ENCODE data around the gene SRBD1.
A peak's percentile ranks its signal among the peaks of the same experiment; 100 is the strongest.

SRBD1 gene

GRCh38 chr2:45611020-45611859 lies at the start of gene SRBD1:
SRBD1 (minus strand) TSS chr2:45611267; CDS start chr2:45605441, 5,826 bp downstream.
- peak; percentile 81 to 90 for DNase-seq

- no peak for DNase-seq
Measured at GRCh38 chr2:45654250-45654649, 43.2 kb upstream of the SRBD1 start.

GRCh38 chr2:45653122-45653913 lies 42.3 kb upstream of the SRBD1 start:
- no peak for DNase-seq

GRCh38 chr2:45652090-45653031 lies 41.3 kb upstream of the SRBD1 start:
- DNase-seq, result no peak

- no peak for DNase-seq
Measured at GRCh38 chr2:45651415-45652089, 40.5 kb upstream of the SRBD1 start, which contains the start of gene PRKCE. PRKCE (plus strand) TSS chr2:45651675.

- peak; percentile 74 to 76 for DNase-seq
Measured at GRCh38 chr2:45650851-45651414, 39.9 kb upstream of the SRBD1 start.

GRCh38 chr2:45649858-45650811 lies 39.1 kb upstream of the SRBD1 start:
- no peak for DNase-seq

- no peak for DNase-seq
Measured at GRCh38 chr2:45649462-45649857, 38.4 kb upstream of the SRBD1 start.

GRCh38 chr2:45648636-45649035 lies 37.6 kb upstream of the SRBD1 start:
- no peak for DNase-seq

GRCh38 chr2:45647986-45648520 lies 37.0 kb upstream of the SRBD1 start:
- no peak for DNase-seq

GRCh38 chr2:45647356-45647755 lies 36.3 kb upstream of the SRBD1 start:
- no peak for DNase-seq

GRCh38 chr2:45646289-45646688 lies 35.2 kb upstream of the SRBD1 start:
- DNase-seq, result no peak

- peak; percentile 54 to 75 for DNase-seq
Measured at GRCh38 chr2:45643543-45644542, 32.8 kb upstream of the SRBD1 start.

GRCh38 chr2:45643095-45643494 lies 32.0 kb upstream of the SRBD1 start:
- no peak for DNase-seq

GRCh38 chr2:45640576-45640975 lies 29.5 kb upstream of the SRBD1 start:
- no peak for DNase-seq

- no peak for DNase-seq
Measured at GRCh38 chr2:45637440-45637839, 26.4 kb upstream of the SRBD1 start.

- DNase-seq, result no peak
Measured at GRCh38 chr2:45636008-45636407, 24.9 kb upstream of the SRBD1 start.

- no peak for DNase-seq
Measured at GRCh38 chr2:45634223-45634622, 23.2 kb upstream of the SRBD1 start.

GRCh38 chr2:45631955-45632354 lies 20.9 kb upstream of the SRBD1 start:
- no peak for DNase-seq

Measured in NCI-H1930 (cell line).